Keratinocyte (primary cell): ENCODE data around the gene MTHFD1L.

Experiments used
- EZH2 ChIP-seq: IDR thresholded peaks from one replicate; pipeline ENCODE4 v1.6.1; 2012; ENCODE audit warnings: inconsistent platforms, mild to moderate bottlenecking, low read length, moderate library complexity
- TF ChIP-seq, protein P1 (sequence below), 3 experiments: IDR thresholded peaks in 1 of 3; conservative IDR thresholded peaks in 1 of 3; optimal IDR thresholded peaks in 1 of 3; 2 replicates in 2 of 3; 3 replicates in 1 of 3; pipeline versions ENCODE3 to v1.5.1; 2011; ENCODE audit warnings: low read length in 3 of 3, mild to moderate bottlenecking in 3 of 3, moderate library complexity in 2 of 3, control low read depth in 1 of 3, inconsistent platforms in 1 of 3; ENCODE audit not compliant: insufficient read depth in 2 of 3; ENCODE audit errors: extremely low read depth in 1 of 3

DNA sequence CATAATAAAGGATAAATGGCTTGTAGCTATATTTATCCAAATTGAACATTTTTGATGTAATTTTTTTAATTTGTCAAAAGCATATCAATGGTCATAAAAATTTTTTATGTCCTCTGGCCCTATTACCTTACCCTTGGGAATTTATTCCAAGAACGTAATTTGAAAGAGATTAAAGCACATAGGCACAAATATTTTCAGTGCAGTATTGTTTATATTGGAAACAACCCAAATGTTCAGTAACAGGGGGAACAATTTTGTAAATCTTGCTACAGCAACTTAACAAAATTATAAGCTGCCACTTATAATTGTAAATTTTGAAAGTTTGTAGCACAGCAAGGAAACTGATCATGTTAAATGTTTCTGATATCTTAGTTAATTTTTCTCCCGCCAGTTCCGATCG, 142.4 kb downstream of the MTHFD1L start:
- no peak for TF ChIP-seq EZH2
- TF ChIP-seq, protein P1, sequence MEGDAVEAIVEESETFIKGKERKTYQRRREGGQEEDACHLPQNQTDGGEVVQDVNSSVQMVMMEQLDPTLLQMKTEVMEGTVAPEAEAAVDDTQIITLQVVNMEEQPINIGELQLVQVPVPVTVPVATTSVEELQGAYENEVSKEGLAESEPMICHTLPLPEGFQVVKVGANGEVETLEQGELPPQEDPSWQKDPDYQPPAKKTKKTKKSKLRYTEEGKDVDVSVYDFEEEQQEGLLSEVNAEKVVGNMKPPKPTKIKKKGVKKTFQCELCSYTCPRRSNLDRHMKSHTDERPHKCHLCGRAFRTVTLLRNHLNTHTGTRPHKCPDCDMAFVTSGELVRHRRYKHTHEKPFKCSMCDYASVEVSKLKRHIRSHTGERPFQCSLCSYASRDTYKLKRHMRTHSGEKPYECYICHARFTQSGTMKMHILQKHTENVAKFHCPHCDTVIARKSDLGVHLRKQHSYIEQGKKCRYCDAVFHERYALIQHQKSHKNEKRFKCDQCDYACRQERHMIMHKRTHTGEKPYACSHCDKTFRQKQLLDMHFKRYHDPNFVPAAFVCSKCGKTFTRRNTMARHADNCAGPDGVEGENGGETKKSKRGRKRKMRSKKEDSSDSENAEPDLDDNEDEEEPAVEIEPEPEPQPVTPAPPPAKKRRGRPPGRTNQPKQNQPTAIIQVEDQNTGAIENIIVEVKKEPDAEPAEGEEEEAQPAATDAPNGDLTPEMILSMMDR (optimal IDR thresholded peaks at IDR 0.05 in 1 of 3, IDR thresholded peaks at IDR 0.05 in 1 of 3, conservative IDR thresholded peaks at IDR 0.05 in 1 of 3; ENCODE audit: extremely low read depth in 1 of 3, insufficient read depth in 2 of 3, low read length in 3 of 3) = no peak
